GM21528 (cell line): ENCODE measurements around the gene DNTT.

Source experiments
- ATAC-seq: cut with Tn5 transposase; IDR thresholded peaks from one replicate; pipeline ENCODE4 v1.9.1; 2021; ENCODE audit warnings: mild to moderate bottlenecking, moderate library complexity; ENCODE audit not compliant: unreplicated experiment, low FRiP score

Gene DNTT

GRCh38 chr10:96339956-96340904, 36.0 kb downstream of the DNTT start:
- no peak for ATAC-seq

- no peak for ATAC-seq
Observed at GRCh38 chr10:96341219-96342182, 37.3 kb downstream of the DNTT start.

GRCh38 chr10:96342402-96342801, 38.2 kb downstream of the DNTT start:
- ATAC-seq = no peak

GRCh38 chr10:96344178-96344577, 39.9 kb downstream of the DNTT start:
- no peak for ATAC-seq

DNA sequence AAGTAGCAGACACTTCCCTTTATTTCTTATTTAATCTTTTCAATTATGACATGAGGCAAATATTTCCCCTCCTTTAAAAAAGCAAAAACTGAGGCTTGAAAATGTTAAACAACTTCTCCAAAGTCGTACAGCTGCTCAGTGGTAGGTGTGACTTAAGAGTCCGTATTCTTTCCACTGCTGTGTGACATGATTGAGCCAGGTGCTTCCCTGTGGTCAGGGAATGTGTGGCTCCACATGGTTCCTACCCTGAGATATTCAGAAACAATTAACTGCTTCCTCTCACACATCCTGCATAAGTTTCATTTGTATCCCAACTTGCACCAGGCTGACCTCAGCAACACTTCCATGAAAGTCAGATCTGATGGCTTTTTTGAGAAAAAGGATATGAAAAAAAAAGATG, 41.0 kb downstream of the DNTT start:
- ATAC-seq = no peak

DNA sequence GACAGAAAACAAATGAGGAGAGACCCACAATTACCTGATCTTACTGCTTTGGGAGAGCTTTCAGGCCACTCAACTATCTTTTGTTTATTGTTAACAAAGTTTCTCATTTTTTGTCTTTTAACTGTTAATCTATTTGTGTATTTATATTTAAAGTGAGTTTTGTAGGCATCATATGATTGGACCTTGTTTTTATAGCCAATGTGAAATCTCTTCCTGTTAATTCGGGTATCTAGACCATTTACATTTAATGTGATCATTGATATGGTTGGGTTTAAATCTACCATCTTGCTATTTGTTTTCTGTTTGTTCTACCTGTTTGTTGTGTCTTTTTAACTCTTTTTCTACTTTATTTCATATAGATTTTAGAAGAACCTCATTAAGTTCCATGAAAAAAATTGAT, 42.1 kb downstream of the DNTT start:
- ATAC-seq = no peak

DNA sequence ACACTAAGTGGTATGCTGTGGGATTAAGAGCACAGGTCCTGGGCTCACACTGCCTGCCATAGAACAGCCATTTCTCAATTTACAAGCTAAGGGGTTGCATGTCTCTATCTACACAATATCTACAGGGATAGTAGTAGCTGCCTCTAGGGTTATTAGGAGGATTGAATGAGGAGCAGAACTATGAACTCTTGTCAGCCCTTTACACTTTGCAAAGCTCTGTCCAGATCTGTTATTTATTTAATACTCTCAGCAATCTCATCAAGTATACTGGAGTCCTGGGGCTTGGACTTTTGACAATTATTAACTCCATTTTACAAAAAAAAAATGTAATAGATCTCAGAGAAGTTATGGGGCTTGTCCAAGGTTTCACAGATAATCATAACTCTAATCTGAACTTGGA, 47.8 kb downstream of the DNTT start:
- no peak for ATAC-seq

- ATAC-seq = no peak
Observed at GRCh38 chr10:96352582-96352981, 48.3 kb downstream of the DNTT start.

DNA sequence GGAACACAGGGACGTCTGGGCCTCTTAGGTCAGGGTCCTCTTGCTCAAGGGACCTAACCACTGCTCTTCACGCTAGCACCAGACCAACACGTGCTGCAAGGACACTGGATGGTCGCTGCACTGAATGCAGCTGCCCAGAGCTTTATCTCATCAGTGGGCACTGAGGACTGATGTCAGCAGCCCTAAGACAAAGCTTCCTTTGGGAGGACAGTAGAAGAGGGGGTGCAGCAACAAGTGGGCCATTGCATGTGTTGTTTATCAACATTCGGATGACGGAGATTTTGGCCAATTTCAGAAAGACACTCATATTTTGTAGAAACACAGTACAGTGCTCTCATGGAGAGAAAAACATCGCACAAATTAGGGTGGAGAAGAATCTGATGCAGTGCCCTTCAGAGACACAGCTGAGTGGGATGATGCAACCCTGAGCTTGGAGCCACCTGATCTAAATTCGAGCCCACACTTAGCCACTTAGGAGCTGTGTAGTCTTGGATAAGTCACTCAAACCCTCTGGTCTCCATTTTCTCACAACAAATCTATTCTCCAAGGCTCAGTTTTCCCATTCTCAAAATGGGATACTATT, 52.9 kb downstream of the DNTT start:
- no peak for ATAC-seq

DNA sequence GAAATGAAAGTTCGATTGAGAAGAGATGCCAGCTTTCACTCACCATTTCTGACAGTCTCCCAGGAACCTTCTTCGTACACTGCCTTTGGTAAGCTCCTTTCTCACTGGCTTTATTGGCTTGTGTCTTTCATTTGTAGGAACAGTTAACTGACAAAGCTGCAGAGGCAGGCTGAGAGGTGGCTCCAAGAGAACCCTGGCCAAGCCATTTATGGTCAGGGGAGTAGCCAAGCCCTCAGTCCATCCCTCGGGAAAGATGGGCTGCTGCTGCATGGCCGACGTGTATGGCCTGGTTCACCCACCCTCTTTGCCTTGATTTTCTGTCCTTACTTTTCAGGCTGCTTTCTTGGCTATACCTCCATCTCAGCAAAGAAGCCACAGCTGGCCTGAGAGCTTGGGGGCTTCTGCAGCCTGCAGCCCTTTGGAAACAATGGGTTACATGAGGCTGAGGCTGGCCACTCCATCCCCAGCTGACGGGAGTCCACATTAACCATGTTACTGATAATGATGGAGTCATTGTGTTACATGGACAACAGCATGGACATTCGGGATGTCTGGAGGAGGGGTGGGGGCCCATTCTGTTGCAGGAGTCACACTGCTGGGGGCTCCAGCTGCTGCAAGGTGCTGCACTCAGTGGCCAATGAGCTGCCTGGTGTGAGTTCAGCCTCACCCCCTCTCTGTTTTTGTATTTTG, 54.8 kb downstream of the DNTT start, which contains the start of gene OPALIN:
TSS of gene OPALIN (minus strand) at position 152 of the 690 bp plus-strand sequence. CDS start at position 46, 106 bp downstream.
- no peak for ATAC-seq

GRCh38 chr10:96359616-96360015, 55.4 kb downstream of the DNTT start:
- ATAC-seq = no peak

DNA sequence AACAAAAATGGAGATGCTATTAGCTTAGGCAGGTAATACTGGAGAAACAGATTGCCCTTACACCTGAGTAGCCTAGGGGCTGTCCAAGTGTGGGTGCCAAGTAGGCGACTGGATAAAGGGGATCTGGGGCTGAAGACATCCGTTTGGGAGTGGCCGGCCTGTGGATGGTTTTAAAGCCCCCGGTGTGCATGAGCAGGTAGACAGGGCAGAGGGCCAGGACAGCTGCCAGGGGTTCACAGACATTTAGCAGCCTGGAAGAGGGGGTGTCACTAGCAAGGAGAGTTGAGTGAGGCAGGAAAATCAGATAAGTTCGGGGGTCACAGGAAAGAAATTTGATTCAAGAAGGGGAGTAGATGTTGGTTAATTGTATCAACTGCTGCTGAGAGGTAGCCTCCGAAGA, 56.1 kb downstream of the DNTT start:
- no peak for ATAC-seq

GRCh38 chr10:96360766-96361165, 56.5 kb downstream of the DNTT start:
- ATAC-seq = no peak

- ATAC-seq = no peak
Observed at GRCh38 chr10:96365571-96365970, 61.3 kb downstream of the DNTT start.

DNA sequence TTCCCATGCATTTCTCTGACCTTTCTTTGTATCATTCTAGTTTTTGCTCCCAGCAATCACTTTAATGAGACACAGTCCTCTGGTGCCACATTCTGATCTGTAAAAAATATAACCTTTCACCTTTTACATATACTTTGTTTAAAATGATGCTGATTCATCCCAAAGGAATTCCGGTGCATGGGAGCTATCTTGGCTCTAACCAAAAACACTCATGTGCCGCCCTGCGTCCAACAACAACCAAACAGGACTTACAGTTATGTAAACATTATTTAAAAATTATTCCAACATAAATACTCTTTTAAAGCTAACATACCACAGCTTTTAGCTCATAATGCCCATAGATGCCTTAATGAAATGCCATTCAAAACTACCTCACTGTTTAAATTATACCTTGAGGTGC, 62.3 kb downstream of the DNTT start:
- no peak for ATAC-seq

DNA sequence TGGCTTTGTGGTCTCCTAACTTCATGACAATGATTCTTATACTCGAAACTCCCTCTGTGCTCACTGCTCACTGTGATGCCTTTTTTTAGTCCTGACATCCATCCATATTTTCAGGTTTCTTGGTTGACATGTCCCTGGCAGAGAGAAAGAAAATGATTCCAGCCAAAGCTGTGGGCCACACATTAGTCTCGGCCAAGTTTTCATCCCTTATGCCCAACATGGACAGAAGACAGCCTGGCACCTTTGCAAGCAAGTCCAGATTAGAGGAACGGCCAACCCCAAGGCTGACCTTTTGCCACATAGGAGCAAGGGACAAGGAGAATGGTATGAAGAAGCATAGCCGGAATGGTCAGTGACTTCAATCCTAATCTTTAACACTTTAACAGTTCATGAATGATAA, 63.2 kb downstream of the DNTT start:
- no peak for ATAC-seq

DNA sequence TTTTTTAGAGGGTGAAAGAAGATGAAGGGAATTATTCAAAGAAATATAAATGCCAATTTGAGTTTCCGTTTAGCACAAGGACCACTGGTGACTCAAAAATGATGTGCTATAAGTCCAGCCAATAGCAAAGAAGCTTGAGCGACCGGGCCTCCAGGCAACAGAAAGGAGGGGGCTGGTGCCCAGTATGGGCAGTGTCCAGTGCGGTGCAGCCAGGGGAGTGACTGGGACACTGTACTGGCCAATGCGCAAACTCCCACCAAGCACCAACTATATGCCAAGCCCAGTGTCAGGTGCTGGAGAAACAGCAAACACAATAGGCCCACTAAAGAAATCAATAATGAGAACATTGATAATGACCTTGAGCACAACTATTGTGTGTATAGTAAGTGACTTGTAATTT, 64.7 kb downstream of the DNTT start:
- no peak for ATAC-seq

GRCh38 chr10:96369890-96370583, 65.8 kb downstream of the DNTT start:
- no peak for ATAC-seq

- ATAC-seq = no peak
Observed at GRCh38 chr10:96370584-96371157, 66.4 kb downstream of the DNTT start.
